ENCODE results near the gene KCNG4.

GRCh38 chr16:84282533-84282932 lies 42.7 kb upstream of the KCNG4 start:
- no peak for TF ChIP-seq CTCF (IDR thresholded peaks at IDR 0.05; ENCODE audit: poor library complexity, severe bottlenecking)
- TF ChIP-seq EZH2 (IDR thresholded peaks at IDR 0.05; ENCODE audit: borderline replicate concordance, insufficient read depth, low read length, poor library complexity, severe bottlenecking): no peak
- TF ChIP-seq MXI1 (conservative IDR thresholded peaks at IDR 0.05; ENCODE audit: poor library complexity, severe bottlenecking): no peak
- TF ChIP-seq SMC3 (conservative IDR thresholded peaks at IDR 0.05; ENCODE audit: poor library complexity): no peak
- no peak for TF ChIP-seq POLR2AphosphoS5 (IDR thresholded peaks at IDR 0.05)
- TF ChIP-seq TAF1 (IDR thresholded peaks at IDR 0.05; ENCODE audit: low read depth): no peak
- TF ChIP-seq RAD21 (conservative IDR thresholded peaks at IDR 0.05): no peak

All from neural cell (in vitro differentiated cells).